ENCODE results near the gene ZBTB48. TPM values are rescaled to one million over a fixed set of nuclear protein-coding genes. Genes with fewer than 3 reads are reported as not detected.

Gene ZBTB48
- total RNA-seq, 1 donor from 2014 or later = 20.0 TPM

GRCh38 chr1:6614929-6615785, 35.4 kb downstream of the ZBTB48 start:
- Histone ChIP-seq H3K27ac (ENCODE audit: low read depth, low read length) (no peak overlapping the region), H3K4me3 (ENCODE audit: insufficient read depth, low read depth, low read length) (peak overlapping the region; percentile 46), H3K4me2 (ENCODE audit: low read length) (peak overlapping the region; percentile 84), H3K27me3 (ENCODE audit: insufficient read depth, low read length) (no peaks in the 10 kb centered on the region), H3K36me3 (ENCODE audit: insufficient read depth, low read length) (peaks cover 6% of the 10 kb centered on the region), H3K79me2 (ENCODE audit: insufficient read depth, low read length) (peaks cover 67% of the 10 kb centered on the region), H3K9ac (ENCODE audit: low read length) (peak overlapping the region; percentile 81), H4K20me1 (ENCODE audit: insufficient read depth, low read length) (peaks cover 47% of the 10 kb centered on the region), H3K9me3 (ENCODE audit: insufficient read depth, low read depth, low read length) (no peaks in the 10 kb centered on the region), H3K4me1 (ENCODE audit: insufficient read depth, low read length) (peaks cover 5% of the 10 kb centered on the region), H2AFZ (ENCODE audit: low read depth, low read length) (no peak overlapping the region)
- Mint-ChIP-seq H3K4me1 (ENCODE audit: low read depth, unreplicated experiment) (peaks cover 9% of the 10 kb centered on the region), H3K36me3 (ENCODE audit: low read depth, unreplicated experiment) (peaks cover 7% of the 10 kb centered on the region), H3K27me3 (ENCODE audit: low read depth, unreplicated experiment) (no peaks in the 10 kb centered on the region), H3K27ac (ENCODE audit: unreplicated experiment) (peak overlapping the region; percentile 66), H3K9me3 (ENCODE audit: unreplicated experiment) (no peaks in the 10 kb centered on the region), H3K4me3 (ENCODE audit: unreplicated experiment) (peak overlapping the region; percentile 87)
- TF ChIP-seq EZH2 (IDR thresholded peaks at IDR 0.05; ENCODE audit: insufficient read depth, low read length) (no peak), CTCF (IDR thresholded peaks at IDR 0.05; ENCODE audit: insufficient read depth, low read depth, low read length) (no peak)
- DNase-seq (ENCODE audit: low read depth) (no peak), FAIRE-seq (no peak)

- Mint-ChIP-seq H3K4me3 (ENCODE audit: unreplicated experiment) (no peak overlapping the region), H3K27me3 (ENCODE audit: low read depth, unreplicated experiment) (no peaks in the 10 kb centered on the region), H3K9me3 (ENCODE audit: unreplicated experiment) (no peaks in the 10 kb centered on the region), H3K4me1 (ENCODE audit: low read depth, unreplicated experiment) (no peaks in the 10 kb centered on the region), H3K27ac (ENCODE audit: unreplicated experiment) (no peak overlapping the region), H3K36me3 (ENCODE audit: low read depth, unreplicated experiment) (peaks cover 20% of the 10 kb centered on the region)
- Histone ChIP-seq H4K20me1 (ENCODE audit: insufficient read depth, low read length) (peaks cover 82% of the 10 kb centered on the region), H3K27me3 (ENCODE audit: insufficient read depth, low read length) (no peaks in the 10 kb centered on the region), H3K9ac (ENCODE audit: low read length) (no peak overlapping the region), H3K9me3 (ENCODE audit: insufficient read depth, low read depth, low read length) (no peaks in the 10 kb centered on the region), H3K79me2 (ENCODE audit: insufficient read depth, low read length) (peaks cover 82% of the 10 kb centered on the region), H3K4me2 (ENCODE audit: low read length) (no peak overlapping the region), H3K4me3 (ENCODE audit: insufficient read depth, low read depth, low read length) (no peak overlapping the region), H3K4me1 (ENCODE audit: insufficient read depth, low read length) (no peaks in the 10 kb centered on the region), H3K36me3 (ENCODE audit: insufficient read depth, low read length) (peaks cover 18% of the 10 kb centered on the region), H2AFZ (ENCODE audit: low read depth, low read length) (no peak overlapping the region), H3K27ac (ENCODE audit: low read depth, low read length) (no peak overlapping the region)
- TF ChIP-seq CTCF (IDR thresholded peaks at IDR 0.05; ENCODE audit: insufficient read depth, low read depth, low read length) (no peak), EZH2 (IDR thresholded peaks at IDR 0.05; ENCODE audit: insufficient read depth, low read length) (no peak)
- DNase-seq (ENCODE audit: low read depth) = no peak
- no peak for FAIRE-seq
Measured at GRCh38 chr1:6619045-6619444, 39.3 kb downstream of the ZBTB48 start.

Measured in astrocyte (in vitro differentiated cells and primary cell).